Activated naive CD8-positive, alpha-beta T cell treated with anti-CD3 and anti-CD28 coated beads, Interleukin-2, amount 10 ng/mL, durations not matched to agents 7 days and 5 days (primary cell): Measurements from ENCODE around the gene SYNGR2. TPM values are rescaled to one million over a fixed set of nuclear protein-coding genes. Genes with fewer than 3 reads are reported as not detected.

Experiments used
- ATAC-seq: fragments of 150-1000 bp; cut with Tn5 transposase; one replicate; pipeline ENCODE4 v1.10.0; 2021; ENCODE audit warnings: low read depth, moderate library complexity
- POLR2A ChIA-PET: fragments of 350-600 bp; sonication (Branson Sonifier 250); formaldehyde crosslinking; loops from one replicate; lab custom pipeline; 2021; ENCODE audit warnings: antibody characterized with exemption; lab: Charles Lee
- DNase-seq: peaks from one replicate; pipeline ENCODE4 v3.0.0; 2021
- H3K27ac Mint-ChIP-seq: one replicate; pipeline ENCODE4 v1.8.0; 2022; ENCODE audit warnings: mild to moderate bottlenecking, mixed read lengths
- H3K27me3 Mint-ChIP-seq: one replicate; pipeline ENCODE4 v1.8.0; 2022; ENCODE audit warnings: mild to moderate bottlenecking, moderate library complexity, mixed read lengths
- H3K36me3 Mint-ChIP-seq: one replicate; pipeline ENCODE4 v1.8.0; 2021; ENCODE audit warnings: mild to moderate bottlenecking, mixed read lengths
- H3K4me1 Mint-ChIP-seq: one replicate; pipeline ENCODE4 v1.8.0; 2021; ENCODE audit warnings: mixed read lengths
- H3K4me3 Mint-ChIP-seq: one replicate; pipeline ENCODE4 v1.8.0; 2022; ENCODE audit warnings: mild to moderate bottlenecking, moderate library complexity, mixed read lengths
- H3K9me3 Mint-ChIP-seq: one replicate; pipeline ENCODE4 v1.8.0; 2021; ENCODE audit warnings: mixed read lengths
- total RNA-seq, 2 experiments: library from RNA; stranded (reverse); gene quantifications; one replicate each; pipeline ENCODE4 v1.2.3, GENCODE V29; 2021

SYNGR2 gene
- total RNA-seq, 2 experiments from 2014 or later, result 43.2 to 50.5 TPM

DNA sequence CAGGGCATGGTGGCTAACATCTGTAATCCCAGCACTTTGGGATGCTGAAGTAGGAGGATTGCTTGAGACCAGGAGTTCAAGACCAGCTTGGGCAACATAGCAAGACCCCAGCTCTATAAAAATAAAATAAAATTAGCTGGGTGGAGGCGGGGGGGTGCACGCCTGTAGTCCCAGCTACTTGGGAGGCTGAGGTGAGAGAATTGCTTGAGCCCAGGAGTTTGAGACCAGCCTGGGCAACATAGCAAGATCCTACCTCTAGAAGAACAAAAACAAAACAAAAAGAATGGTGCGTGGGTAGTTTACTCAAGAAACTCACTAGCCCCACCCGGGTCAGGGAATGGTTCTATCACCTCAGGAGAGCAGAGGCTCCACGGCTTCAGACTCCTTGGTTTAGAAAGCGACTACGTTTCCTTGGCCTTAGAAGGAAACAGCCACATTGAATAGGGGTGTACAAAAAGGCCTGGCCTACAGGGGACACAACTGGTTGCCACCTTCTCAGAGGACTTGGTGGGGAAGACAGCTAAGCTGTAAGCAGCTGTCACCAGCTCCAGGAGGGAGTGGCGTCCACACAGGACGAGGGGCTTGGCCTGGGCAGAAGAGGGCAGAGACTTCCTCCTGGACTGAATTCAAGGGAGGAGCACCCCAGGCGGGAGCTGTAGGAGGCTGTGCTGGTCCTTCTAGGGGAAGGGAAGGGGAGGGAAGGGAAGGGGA, 17.8 kb downstream of the SYNGR2 start:
- Mint-ChIP-seq H3K4me1 (peaks cover 39% of the 10 kb centered on the region), H3K36me3 (peaks cover 25% of the 10 kb centered on the region), H3K9me3 (no peaks in the 10 kb centered on the region), H3K4me3 (peak overlapping the region; percentile 94), H3K27ac (peak overlapping the region; percentile 75), H3K27me3 (no peaks in the 10 kb centered on the region)
- DNase-seq (no peak), ATAC-seq (no peak)
- POLR2A ChIA-PET, result interaction anchor here (0.8 to 1.9 kb wide), 8 partner anchors 10 to 73 kb away, joined by 3 to 6 read pairs (median 4); partner anchors contain the start of genes BIRC5 and TMC8

DNA sequence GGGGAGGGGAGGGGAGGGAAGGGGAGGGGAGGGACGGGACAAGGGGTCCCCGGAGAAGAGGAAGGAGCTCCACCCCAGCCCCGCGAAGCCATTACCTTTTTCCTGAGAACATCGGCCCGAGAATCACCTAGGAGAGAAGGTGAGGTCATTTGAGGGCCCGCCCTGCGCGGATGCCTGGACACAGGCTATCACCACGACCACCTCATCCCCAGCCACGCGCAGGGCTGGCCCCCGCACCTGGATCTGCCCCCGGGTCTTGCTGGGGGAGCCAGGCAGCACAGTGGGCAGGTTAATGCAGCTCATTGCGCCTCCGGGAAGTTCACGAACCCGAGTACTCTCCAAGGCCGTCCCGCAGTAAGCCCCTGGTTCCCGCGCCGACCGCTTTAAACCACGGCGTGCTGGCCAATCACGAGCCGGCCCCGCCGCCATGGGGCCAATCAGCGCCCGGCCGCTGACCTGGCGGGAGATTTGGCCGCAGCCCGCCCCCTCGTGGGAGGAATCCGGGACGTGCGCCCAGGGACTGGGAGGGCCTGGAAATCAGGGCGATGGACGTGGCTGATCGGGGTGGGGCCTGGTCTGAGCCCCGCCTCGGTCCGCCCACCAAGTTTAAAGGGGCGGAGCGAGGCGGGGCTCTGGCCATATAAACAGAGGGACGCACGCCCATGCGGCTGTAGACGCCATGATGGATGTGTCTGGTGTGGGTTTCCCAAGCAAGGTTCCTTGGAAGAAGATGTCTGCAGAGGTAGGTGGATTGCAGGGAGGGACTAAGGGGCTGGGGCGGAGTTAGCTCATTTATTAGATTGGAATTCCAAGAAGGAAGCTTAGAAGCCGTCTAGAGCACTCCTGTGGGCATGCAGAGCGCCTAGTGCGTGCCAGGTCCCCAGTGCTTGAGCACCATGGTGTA, 18.6 kb downstream of the SYNGR2 start, which contains the start of the genes AFMID and TK1:
Gene AFMID (plus strand): TSS at position 671 of the 904 bp plus-strand sequence. CDS start 9 bp downstream, at position 680.
Gene TK1 (minus strand): TSS at position 361 of the 904 bp plus-strand sequence. CDS start 58 bp downstream, at position 303.
- no peaks in the 10 kb centered on the region for H3K27me3 Mint-ChIP-seq
- peaks cover 22% of the 10 kb centered on the region for H3K36me3 Mint-ChIP-seq
- H3K4me3 Mint-ChIP-seq, result peak within 1 kb of the TSS; percentile 94
- ATAC-seq, result peak; percentile 94
- POLR2A ChIA-PET, result interaction anchor here (0.7 to 1.9 kb wide), 6 partner anchors 11 to 168 kb away, joined by 3 to 6 read pairs (median 4); partner anchors contain the start of genes BIRC5 and TMC8
- H3K4me1 Mint-ChIP-seq, result peaks cover 35% of the 10 kb centered on the region
- peak; percentile 96 for DNase-seq
- H3K9me3 Mint-ChIP-seq, result no peaks in the 10 kb centered on the region
- H3K27ac Mint-ChIP-seq, result peak within 1 kb of the TSS; percentile 75

DNA sequence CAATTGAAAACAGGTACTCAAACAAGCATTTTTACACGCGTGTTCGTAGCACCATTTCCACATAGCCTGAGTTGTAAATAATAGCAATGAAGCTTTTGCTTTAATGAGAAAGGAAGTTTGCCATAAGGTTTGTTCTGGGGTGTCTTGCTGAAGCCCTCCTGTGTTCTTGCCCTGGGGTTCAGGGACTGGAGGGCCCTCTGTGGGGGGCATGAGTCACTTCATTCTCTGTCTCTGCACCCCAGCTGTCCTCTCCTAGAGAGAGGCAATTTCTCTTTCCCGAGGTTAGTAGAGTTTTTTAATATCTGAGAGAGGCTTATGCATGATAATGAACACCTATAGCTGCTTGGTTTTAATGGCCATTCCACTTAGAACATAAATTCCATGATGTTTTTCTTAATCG, 28.3 kb downstream of the SYNGR2 start:
- no peak for ATAC-seq
- Mint-ChIP-seq H3K4me1 (peaks cover 2% of the 10 kb centered on the region), H3K9me3 (no peaks in the 10 kb centered on the region), H3K4me3 (no peak overlapping the region), H3K36me3 (peaks cover 9% of the 10 kb centered on the region), H3K27me3 (no peaks in the 10 kb centered on the region), H3K27ac (no peak overlapping the region)
- no peak for DNase-seq
- POLR2A ChIA-PET, result no interaction called here

DNA sequence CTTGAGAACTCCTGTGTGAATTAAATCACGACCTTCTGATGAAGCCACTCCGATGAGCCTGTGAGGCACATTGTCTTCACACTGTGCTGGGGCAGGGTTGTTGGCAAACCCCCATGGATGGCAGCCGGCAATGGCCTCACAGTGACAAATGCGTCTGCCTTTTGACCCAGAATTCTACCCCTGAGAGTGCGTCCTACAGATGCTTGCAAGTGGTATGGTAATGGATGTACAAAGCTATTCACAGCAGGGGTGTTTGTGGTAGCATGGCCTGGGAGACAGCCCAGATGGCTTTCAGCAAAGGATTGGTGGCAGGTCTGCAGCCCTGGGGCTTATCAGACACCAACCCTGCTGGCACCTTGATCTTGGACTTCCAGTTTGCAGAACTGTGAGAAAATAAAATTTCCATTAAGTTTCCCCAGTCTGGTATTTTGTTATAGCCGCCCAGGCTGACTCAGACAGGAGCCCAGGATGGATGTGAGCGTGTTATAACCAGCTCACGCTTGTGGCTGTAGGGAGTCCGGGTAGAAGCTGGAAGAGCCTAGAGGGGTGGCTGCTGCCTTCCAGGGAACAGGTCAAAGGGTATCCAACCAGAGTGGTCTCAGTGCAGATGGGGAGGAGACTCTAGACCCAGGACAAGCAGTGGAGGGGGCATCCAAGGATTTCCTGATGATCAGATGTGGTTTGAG, 28.9 kb downstream of the SYNGR2 start:
- peaks cover 7% of the 10 kb centered on the region for H3K36me3 Mint-ChIP-seq
- DNase-seq (no peak), ATAC-seq (no peak)
- no peak overlapping the region for H3K4me3 Mint-ChIP-seq
- POLR2A ChIA-PET, result no interaction called here
- no peaks in the 10 kb centered on the region for H3K9me3 Mint-ChIP-seq
- H3K4me1 Mint-ChIP-seq, result peaks cover 2% of the 10 kb centered on the region
- H3K27ac Mint-ChIP-seq, result no peak overlapping the region
- no peaks in the 10 kb centered on the region for H3K27me3 Mint-ChIP-seq

DNA sequence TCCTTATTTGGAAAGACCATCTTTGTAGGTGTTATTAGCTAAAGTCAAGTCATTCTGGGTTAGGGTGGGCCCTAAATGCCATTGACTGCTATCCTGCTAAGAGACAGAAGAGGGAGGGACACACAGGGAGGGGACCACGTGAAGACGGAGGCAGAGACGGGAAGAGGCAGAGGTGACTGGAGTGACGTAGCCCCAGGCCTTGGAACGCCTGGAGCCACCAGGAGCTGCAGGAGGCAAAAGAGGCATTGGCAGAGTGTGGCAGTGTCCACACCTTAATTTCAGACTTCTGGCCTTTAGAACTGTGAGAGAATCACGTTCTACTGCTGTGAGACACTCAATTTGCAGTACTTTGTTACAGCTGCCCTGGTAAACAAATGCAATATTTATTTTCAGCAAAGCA, 32.1 kb downstream of the SYNGR2 start:
- ATAC-seq (no peak), DNase-seq (no peak)
- Mint-ChIP-seq H3K36me3 (peaks cover 9% of the 10 kb centered on the region), H3K27me3 (no peaks in the 10 kb centered on the region), H3K4me3 (no peak overlapping the region), H3K4me1 (peaks cover 2% of the 10 kb centered on the region), H3K27ac (no peak overlapping the region), H3K9me3 (no peaks in the 10 kb centered on the region)
- POLR2A ChIA-PET, result interaction anchor here (1.5 kb wide), 1 partner anchor 14 kb away, joined by 4 read pairs; the partner anchor contains the start of gene BIRC5

DNA sequence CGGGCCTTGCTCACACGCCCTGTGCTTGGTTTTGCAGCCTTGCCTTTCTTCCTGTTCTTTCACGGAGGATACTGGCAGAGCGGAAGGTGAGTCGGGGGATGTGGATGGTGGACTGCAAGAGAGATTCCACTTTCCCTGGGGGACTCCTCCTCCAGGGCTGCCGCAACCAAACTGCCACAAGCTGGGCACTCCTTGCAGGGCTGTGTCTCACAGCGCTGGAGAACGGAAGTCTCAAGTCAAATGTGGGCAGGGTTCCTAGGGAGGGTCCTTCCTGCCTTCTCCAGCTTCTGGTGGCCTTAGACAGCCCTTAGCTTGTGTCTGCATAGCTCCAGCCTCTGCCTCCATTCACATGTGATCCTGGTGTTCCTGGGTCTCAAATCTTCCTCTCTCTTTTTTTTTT, 34.3 kb downstream of the SYNGR2 start:
- H3K27ac Mint-ChIP-seq, result no peak overlapping the region

DNA sequence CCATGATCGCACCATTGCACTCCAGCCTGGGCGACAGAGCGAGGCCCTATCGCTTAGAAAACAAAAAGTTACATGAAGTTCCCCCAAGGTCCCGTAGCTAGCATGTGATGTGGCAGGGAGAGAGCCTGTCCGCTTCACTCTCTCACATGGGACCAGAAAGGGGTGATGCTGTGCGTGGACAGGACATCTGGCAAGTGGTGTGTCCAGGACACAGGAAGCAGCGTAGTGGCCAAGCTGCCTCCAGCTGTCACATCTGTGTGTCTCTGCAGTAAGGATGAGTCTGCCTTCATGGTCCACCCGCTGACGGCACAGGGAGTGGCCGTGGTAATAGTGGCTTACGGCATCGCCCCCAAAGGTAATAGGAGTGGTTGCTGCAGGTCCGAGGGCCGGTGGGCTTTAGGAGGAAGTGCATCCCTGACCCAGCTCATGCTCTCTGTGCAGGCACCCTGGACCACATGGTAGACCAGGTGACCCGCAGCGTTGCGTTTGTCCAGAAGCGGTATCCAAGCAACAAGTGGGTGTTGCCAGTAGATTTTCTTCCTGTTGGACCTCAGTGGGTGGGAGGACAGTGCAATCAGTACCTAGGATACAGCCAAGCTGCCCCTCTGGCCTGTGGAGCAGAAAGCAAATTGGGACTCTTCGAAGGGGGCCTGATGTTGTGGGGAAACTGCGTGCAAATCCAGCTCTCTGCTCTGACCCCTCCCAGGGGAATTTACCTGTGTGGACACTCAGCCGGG, 36.2 kb downstream of the SYNGR2 start:
- ATAC-seq (no peak), DNase-seq (no peak)
- POLR2A ChIA-PET, result no interaction called here
- H3K9me3 Mint-ChIP-seq, result no peaks in the 10 kb centered on the region
- H3K36me3 Mint-ChIP-seq, result peaks cover 4% of the 10 kb centered on the region
- H3K4me3 Mint-ChIP-seq, result no peak overlapping the region
- H3K27me3 Mint-ChIP-seq, result no peaks in the 10 kb centered on the region
- H3K27ac Mint-ChIP-seq, result no peak overlapping the region
- no peaks in the 10 kb centered on the region for H3K4me1 Mint-ChIP-seq

More for the DNA sequence above, 34.3 kb downstream of the SYNGR2 start:
- no peak overlapping the region for H3K4me3 Mint-ChIP-seq
- no peaks in the 10 kb centered on the region for H3K9me3 Mint-ChIP-seq
- peaks cover 2% of the 10 kb centered on the region for H3K4me1 Mint-ChIP-seq
- no peak for DNase-seq
- no peaks in the 10 kb centered on the region for H3K27me3 Mint-ChIP-seq
- POLR2A ChIA-PET, result no interaction called here
- H3K36me3 Mint-ChIP-seq, result peaks cover 6% of the 10 kb centered on the region
- ATAC-seq, result no peak

DNA sequence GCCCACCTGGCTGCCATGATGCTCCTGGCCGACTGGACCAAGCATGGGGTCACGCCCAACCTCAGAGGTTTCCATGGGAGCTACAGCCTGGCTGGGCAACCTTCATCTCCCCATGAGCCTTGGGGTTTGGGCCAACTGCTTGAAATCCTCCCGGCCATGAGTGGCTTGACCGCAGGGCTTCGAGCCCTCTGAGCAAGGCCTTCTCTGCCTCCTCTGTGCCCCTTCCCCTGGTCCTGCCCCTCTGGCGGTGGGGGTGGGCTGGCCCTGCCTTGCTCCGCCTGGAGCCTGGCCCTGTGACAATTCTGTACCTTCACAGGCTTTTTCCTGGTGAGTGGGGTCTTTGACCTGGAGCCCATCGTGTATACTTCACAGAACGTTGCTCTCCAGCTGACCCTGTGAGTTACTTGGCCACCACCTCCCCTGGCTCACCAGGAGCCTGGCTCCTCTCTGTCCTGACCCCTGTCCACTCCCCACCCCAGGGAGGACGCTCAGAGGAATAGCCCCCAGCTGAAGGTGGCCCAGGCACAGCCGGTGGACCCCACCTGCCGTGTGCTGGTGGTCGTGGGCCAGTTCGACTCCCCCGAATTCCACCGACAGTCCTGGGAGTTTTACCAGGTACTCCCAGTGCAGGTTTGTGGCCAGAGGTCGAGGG, 36.9 kb downstream of the SYNGR2 start:
- DNase-seq (no peak), ATAC-seq (no peak)
- Mint-ChIP-seq H3K27me3 (no peaks in the 10 kb centered on the region), H3K36me3 (peaks cover 4% of the 10 kb centered on the region), H3K4me3 (no peak overlapping the region), H3K4me1 (no peaks in the 10 kb centered on the region), H3K27ac (no peak overlapping the region), H3K9me3 (no peaks in the 10 kb centered on the region)
- POLR2A ChIA-PET, result interaction anchor here (1.0 kb wide), 1 partner anchor 124 kb away, joined by 9 read pairs; no protein-coding TSS in a partner anchor

DNA sequence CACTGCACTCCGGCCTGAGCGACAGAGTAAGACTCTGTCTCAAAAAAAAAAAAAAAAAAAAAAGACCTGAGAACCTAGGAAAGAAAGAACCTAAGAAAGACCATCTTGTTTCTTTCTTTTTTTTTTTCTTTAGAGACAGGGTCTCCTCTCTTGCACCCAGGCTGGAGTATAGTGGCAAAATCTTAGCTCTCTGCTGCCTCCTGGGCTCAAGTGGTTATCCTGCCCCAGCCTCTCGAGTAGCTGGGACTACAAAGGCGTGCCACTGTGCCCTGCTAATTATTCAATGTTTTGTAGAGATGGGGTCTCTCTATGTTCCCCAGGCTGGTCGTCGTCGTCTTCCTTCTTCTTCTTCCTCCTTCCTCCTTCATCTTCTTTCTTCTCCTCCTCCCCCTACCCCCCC, 37.9 kb downstream of the SYNGR2 start:
- Mint-ChIP-seq H3K9me3 (no peaks in the 10 kb centered on the region), H3K4me3 (no peak overlapping the region), H3K36me3 (peaks cover 4% of the 10 kb centered on the region), H3K27me3 (no peaks in the 10 kb centered on the region), H3K27ac (no peak overlapping the region), H3K4me1 (no peaks in the 10 kb centered on the region)
- ATAC-seq (no peak), DNase-seq (no peak)
- POLR2A ChIA-PET, result interaction anchor here (0.7 to 1.0 kb wide), 3 partner anchors 30 to 560 kb away, joined by 7 to 9 read pairs (median 8); no protein-coding TSS in a partner anchor

DNA sequence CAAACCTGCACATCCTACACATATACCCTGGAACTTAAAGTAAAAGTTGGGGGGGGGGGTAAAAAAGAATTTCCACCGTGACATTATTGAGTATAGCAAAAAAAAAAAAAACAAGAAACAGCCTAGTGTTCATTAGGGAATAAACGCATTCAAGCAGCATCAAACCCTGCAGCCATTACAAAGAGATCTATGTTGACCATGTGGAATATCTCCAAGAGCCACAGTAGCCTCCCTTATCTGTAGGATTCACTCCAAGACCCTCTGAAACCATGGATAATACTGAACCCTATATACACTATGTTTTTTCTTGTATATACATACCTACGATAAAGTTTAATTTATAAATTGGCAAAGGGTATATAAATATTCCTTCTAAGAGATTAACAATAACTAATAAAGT, 40.1 kb downstream of the SYNGR2 start:
- Mint-ChIP-seq H3K4me3 (no peak overlapping the region), H3K27me3 (no peaks in the 10 kb centered on the region), H3K9me3 (no peaks in the 10 kb centered on the region), H3K27ac (no peak overlapping the region), H3K4me1 (no peaks in the 10 kb centered on the region), H3K36me3 (peaks cover 4% of the 10 kb centered on the region)
- POLR2A ChIA-PET, result no interaction called here
- DNase-seq (no peak), ATAC-seq (no peak)

DNA sequence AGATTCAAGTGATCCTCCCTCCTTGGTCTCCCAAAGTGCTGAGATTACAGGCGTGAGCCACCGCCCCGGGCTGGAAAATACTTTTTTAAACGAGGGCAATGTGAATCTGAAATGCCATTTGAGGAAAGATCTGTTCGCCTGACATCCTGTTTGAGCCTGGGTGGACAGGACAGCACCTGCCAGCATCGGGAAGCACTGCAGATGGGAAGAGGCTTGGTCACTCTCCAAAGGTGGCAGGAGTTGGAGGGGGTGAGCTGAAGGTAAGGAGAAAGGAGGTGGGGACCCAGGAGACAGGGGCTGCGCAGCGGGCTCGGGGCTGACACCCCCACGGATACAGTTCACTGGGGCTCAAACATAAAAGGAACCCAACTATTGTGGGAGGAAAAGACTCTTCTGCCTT, 41.7 kb downstream of the SYNGR2 start:
- peaks cover 1% of the 10 kb centered on the region for H3K4me1 Mint-ChIP-seq
- POLR2A ChIA-PET, result no interaction called here
- H3K27ac Mint-ChIP-seq, result no peak overlapping the region
- no peak overlapping the region for H3K4me3 Mint-ChIP-seq
- DNase-seq (no peak), ATAC-seq (no peak)
- H3K9me3 Mint-ChIP-seq, result no peaks in the 10 kb centered on the region
- H3K27me3 Mint-ChIP-seq, result no peaks in the 10 kb centered on the region
- H3K36me3 Mint-ChIP-seq, result no peaks in the 10 kb centered on the region

DNA sequence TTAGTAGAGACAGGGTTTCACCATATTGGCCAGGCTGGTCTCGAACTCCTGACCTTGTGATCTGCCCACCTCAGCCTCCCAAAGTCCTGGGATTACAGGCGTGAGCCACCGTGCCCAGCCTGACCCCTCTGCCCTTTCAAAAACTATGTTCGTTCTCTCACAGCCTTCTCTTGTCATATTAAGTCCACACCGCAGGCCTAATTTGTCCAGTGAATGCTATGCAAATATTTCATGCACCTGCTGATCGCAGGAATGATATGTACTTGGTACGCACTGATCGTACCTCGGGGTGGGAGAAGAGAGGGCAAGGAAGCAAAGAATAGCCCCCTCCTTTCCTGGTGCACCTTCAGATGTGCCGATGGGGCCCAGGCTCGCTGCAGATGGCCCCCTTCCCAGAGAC, 42.7 kb downstream of the SYNGR2 start:
- DNase-seq, result no peak
- no peak overlapping the region for H3K27ac Mint-ChIP-seq
- no peak overlapping the region for H3K4me3 Mint-ChIP-seq
- H3K36me3 Mint-ChIP-seq, result peaks cover 2% of the 10 kb centered on the region
- POLR2A ChIA-PET, result no interaction called here
- H3K4me1 Mint-ChIP-seq, result peaks cover 6% of the 10 kb centered on the region
- H3K27me3 Mint-ChIP-seq, result no peaks in the 10 kb centered on the region
- no peaks in the 10 kb centered on the region for H3K9me3 Mint-ChIP-seq
- no peak for ATAC-seq
